ENCODE results near the gene FOXP1. TPM values are rescaled to one million over a fixed set of nuclear protein-coding genes. Genes with fewer than 3 reads are reported as not detected.

Gene FOXP1
- polyA plus RNA-seq, 5 donors = 88.9 to 130 (median 123) TPM

DNA sequence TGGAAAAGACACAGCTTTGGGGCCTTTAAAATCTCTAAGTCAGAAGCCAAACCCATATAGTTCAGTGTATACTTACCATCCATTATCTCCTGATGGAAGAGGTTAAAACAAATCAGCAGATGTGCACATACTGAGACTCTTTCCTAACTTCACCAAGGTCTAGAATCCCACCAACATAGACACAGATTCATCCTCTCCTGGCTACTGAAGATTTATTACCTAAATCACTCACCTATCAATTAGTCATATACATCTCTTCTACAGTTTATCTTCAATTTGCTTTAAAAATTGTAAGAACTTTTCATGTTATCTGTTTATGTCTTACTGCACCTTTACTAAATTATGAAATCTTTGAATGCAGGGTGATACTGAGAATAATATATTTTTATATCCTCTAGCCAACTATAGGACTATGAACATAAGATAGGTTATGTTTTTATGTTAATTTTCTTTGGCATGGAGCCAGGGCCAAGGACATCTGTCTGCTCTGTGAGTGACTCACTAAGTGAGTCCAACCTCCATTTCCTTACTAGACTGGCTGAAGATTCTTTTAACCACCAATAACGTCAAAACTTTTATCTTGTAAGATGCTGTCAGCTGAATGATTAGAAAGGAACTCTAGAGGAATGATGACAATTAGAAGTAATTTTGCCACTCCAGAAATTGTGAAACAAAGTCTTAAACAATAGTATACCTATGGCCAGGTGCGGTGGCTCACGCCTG lies 397.6 kb downstream of the FOXP1 start:
- no peak for DNase-seq

GRCh38 chr3:71184252-71184651 lies 399.3 kb downstream of the FOXP1 start:
- no peak for DNase-seq

DNA sequence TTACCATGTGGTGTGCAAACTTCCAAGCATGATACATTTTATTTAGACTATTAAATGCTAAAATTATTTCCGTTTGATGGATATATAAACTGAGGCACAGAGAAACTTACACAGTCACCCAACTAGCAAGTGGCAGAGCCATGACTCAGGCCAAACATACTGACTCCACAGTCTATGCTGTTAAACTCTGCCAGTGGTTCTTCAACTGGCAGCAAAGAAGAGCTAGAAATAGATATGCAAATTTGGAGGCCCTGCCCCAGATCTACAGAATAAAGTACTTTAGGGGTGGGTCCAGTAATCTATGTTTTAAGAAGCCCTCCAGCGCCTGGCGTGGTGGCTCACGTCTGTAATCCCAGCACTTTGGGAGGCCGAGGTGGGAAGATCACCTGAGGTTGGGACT lies 400.0 kb downstream of the FOXP1 start:
- DNase-seq = no peak

DNA sequence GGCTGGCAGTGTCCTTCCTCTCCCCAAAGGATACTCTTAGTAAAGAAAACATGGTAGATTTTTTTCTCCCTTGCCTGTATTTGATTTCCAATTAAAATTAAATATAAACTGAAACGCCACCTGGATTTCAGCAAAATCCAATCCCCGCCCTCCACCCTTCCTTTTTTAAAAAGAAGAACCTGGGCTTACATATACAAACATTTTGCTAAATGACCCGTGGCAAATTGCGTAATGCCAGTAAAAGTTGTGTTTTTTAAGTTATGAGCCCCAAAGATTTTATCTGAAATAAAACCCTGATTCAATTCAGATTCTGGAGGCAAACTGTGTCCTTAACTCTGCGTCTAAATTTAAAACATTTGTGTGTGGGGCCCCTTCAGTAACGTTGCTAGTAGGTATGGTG lies 403.0 kb downstream of the FOXP1 start:
- DNase-seq = no peak

DNA sequence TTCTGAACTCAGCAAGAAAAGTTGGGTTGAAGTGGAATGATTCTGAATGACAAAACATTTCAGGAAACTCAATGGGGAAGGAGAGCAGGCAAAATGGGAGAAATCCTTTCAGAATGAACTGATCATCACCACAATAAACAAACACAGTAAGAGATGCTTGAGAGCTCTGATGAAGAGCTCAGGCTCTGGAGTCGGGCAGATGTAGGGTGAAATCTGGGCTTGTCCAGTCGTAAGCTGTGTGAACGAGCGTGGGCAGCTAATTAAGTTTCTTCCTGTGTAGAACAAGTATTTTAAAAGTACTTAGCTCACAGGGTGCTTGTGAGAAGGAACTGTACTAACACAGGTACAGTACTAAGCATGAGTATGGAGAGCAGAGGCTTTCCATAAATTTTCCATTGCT lies 406.2 kb downstream of the FOXP1 start:
- DNase-seq = no peak

DNA sequence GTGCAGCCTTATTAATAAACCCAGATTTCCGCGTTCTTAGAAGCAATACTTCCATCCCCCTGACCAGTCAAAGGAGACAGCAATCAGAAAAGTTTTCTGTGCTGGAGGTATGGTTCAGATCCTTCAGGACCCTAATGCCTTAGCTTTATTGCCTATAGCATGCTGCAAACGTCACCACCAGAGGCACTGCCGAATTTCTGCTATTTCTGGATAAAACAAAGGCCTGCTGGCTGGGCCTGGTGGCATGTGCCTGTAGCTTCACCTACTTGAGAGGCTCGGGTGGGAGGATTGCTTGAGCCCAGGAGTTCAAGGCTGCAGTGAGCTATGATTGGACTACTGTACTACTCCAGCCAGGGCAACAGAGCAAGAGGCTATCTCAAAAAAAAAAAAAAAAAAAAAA lies 407.2 kb downstream of the FOXP1 start:
- DNase-seq = no peak

DNA sequence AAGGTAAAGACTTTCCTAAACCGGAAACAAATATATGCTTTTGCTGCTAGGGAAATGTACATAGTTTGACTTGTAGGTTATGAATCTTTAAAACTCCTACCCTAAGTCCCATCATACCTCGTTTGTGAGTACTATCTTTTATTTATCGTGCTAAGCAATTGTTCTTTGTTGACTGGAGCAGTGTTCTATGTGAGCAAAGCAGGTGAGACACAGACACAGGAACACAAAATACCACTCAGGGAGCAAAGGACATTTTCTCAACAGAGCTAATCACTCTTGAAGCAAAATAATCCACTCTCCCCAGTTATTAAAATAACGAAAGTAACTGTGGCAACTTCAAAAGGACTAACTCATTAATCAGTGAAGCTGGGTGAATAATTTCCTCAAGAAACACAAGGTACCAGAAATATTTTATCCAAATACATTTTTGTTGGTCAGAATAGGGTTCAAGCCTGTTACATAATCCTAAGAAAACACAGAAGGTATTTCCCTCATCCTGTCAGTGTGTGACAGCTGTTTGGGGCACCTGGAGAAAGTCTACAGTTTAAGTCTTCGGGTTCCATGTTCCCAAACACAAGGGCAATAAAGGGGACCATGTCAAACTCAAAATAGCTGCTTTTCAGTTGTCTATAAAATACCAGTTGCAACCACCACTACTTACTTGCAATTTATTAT lies 407.7 kb downstream of the FOXP1 start:
- no peak for DNase-seq

GRCh38 chr3:71172951-71173350 lies 410.6 kb downstream of the FOXP1 start:
- no peak for DNase-seq

GRCh38 chr3:71172189-71172588 lies 411.3 kb downstream of the FOXP1 start:
- no peak for DNase-seq

DNA sequence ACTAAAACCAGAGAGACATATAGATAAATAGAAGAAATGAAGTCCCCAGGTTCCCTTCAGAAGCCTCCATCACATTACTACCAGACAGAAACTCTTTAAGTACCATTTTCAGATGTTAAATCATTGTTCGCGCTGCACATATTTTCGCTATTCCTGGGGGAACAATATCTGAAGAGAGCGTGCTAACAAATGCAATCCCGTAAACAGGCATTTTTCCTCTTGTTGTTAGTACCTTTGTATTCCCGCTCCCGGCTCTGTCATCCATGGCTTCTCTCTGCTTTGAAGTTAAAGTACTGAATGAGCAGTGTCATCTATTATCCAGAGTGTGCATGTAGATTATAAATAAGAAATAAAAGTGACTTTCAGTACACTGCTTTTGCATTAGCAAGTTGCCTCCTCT lies 412.3 kb downstream of the FOXP1 start:
- no peak for DNase-seq

DNA sequence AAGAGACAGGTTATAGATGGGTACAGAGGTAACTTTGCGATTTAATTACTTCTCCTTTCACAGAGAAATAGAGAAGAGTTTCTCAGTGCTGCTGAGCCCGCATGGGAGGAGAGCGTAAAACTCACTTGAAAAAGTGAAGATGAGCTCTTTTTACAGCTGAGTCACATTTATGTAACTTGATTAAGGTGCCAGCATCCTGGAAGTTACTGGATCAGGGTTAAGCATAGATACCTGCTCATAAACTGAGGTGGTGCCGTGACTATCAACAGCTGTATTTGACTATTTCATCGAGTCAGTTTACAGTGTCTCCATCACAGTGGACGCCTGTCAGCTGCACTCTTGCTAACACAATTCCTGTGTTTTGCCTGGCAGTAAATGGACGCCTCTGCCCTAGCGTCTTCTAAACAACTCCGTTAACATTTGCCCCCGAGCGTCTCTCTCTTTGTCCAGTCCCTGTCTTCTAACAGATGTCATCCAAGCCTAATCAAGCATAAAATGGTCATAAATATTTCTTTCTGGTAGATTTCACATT lies 414.6 kb downstream of the FOXP1 start:
- DNase-seq = peak in 1 of 2 donors; percentile 27

DNA sequence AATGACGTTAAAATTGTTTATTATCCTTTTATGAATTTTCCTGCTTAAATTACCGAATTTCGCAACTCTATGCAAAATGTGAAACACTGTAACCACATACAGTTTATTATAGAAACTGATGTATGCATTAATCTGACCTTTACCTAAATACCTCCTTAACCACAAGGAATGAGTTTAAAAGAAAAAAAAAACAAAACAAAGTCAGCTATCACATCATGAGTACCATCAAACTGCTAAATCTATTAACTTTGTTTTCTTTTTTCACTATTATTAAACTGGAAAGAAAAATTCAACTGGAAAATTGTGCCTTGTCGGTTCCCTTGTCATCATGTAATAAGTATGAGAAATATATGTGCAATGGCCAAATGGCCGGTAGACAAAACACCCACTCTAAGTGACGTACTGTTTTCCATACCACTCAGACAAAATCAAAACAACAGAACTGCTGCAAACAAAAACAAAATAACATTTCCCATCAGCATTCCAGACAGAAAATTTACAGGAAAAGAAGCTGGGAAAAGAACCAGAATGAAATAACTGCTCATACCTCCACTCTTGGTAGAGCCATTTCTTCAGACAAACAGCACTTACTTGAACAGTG lies 415.3 kb downstream of the FOXP1 start:
- DNase-seq = peak; percentile 33 to 60

DNA sequence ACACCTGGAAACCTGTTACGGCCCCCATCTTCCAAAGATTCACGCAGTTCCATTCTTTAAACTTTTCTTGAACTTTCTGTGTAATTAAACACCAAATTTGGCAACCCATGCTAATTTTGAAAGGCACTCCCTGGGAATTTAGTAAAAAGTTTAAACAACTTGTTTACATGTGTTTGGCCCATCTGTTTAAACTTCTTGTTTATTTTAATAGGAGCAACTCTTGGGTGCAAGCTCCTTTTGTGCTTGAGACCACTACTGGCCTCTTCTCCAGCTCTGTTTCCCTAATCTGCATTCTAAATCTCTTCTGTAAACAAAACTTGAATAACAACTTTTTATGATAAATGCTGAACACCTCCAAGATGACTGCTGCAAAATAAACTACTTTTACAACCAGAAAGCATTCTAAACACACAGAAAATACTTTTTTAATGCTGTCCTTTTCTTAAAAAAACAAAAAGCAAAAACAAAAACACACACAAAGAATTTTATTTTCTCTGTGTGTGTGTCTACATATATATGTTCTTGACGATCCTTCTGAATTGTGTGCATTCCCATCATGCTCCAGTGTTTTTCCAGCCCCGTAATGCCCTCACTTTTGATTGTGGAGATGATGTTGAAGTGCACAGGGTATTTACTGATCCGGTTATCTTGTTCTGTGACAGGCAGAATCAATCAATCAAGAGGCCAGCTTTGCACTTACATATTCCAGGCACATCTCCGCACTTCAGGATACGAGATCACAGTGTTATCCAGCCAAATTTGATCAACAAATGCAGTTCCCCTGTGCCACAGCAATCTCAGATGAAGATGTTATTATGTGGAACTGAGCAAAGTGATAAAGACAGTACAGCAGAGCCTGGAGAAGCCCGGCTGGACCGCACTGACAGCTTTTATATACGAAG lies 416.9 kb downstream of the FOXP1 start:
- no peak for DNase-seq

GRCh38 chr3:71164881-71165280 lies 418.6 kb downstream of the FOXP1 start:
- DNase-seq = no peak

GRCh38 chr3:71163198-71163918 lies 420.2 kb downstream of the FOXP1 start:
- no peak for DNase-seq

DNA sequence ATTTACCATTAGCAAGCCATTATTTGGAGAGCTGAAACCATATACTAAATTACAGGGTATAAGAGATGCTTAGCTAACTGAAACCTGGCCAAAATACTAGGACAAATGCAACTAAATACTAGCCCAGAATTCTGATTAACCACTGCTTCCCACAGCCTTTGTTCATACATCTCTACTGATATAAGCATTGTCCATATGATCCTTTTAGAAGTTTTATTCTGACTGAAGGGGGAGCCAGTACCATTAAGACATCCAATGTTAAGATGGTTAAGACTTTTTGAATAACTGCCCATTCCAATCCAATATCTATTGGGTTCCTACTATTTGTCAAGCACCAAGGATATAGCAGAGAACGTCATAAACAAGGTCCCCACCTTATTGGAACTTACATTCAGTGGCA lies 421.3 kb downstream of the FOXP1 start:
- DNase-seq = no peak

- DNase-seq = no peak
Observed at GRCh38 chr3:71160785-71161546, 422.6 kb downstream of the FOXP1 start.

GRCh38 chr3:71156062-71156665 lies 427.4 kb downstream of the FOXP1 start:
- DNase-seq = no peak

GRCh38 chr3:71154846-71155245 lies 428.7 kb downstream of the FOXP1 start:
- DNase-seq = no peak

DNA sequence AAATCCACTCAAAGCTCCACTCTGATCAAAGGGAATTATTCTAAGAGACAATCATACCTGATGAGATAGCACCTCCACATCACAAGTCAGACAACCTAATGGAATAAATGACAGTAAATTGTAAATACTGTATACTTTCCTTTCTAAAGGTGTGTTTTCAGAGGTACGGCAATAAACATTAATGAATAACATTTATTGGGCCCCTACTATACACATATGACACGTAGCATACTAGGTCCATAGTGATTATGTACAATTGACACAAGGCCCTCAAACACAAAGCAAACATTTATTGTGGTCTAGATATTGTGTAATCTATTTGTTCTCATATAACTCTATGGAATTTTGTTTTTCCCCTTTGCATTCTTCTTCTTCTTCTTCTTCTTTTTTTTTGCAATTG lies 429.8 kb downstream of the FOXP1 start:
- no peak for DNase-seq
